ENCODE results near the gene ATF6B.

DNA sequence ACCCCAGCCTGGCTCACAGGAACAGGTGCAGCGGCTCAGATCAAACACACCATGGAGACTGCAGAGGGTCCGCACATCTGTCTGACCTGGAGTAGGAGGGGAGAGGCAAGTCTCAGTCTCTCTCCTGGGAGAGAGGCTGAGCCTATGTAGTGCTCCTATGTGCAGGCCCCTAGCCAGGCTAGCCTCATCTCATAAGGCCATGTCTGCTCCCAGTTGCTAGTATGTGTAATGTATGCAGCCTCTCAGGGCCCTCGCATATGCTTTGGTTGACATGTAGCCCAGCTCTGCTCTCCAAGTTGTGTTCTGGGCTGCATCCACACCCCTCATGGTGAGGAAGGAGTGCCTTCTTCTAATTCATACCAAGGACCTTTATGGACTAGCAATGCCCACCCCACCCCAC, 30.7 kb downstream of the ATF6B start:
- no peak for TF ChIP-seq POLR2A (IDR thresholded peaks at IDR 0.05)
- no peak for TF ChIP-seq CTCF (IDR thresholded peaks at IDR 0.05)
- no peak for TF ChIP-seq POLR2AphosphoS5 (IDR thresholded peaks at IDR 0.05)

Measured in breast epithelium (tissue), 3 donors.